GM19193 (cell line): ENCODE data around the gene ACACA.

Experiments
- POLR2A ChIP-seq: IDR thresholded peaks from 4 replicates; pipeline ENCODE4 v1.6.1; 2011; ENCODE audit not compliant: insufficient read depth, insufficient read length; ENCODE audit errors: extremely low read depth

Gene ACACA

GRCh38 chr17:37124821-37125173 lies 281.8 kb downstream of the ACACA start:
- TF ChIP-seq POLR2A = no peak

GRCh38 chr17:37123941-37124820 lies 282.5 kb downstream of the ACACA start:
- no peak for TF ChIP-seq POLR2A

- no peak for TF ChIP-seq POLR2A
Measured at GRCh38 chr17:37123386-37123785, 283.2 kb downstream of the ACACA start.

- no peak for TF ChIP-seq POLR2A
Measured at GRCh38 chr17:37121616-37122015, 285.0 kb downstream of the ACACA start.

GRCh38 chr17:37118366-37119137 lies 288.1 kb downstream of the ACACA start:
- no peak for TF ChIP-seq POLR2A

- no peak for TF ChIP-seq POLR2A
Measured at GRCh38 chr17:37117373-37118142, 289.1 kb downstream of the ACACA start.

GRCh38 chr17:37116671-37117185 lies 289.9 kb downstream of the ACACA start:
- TF ChIP-seq POLR2A = no peak

- TF ChIP-seq POLR2A = no peak
Measured at GRCh38 chr17:37111329-37111728, 295.3 kb downstream of the ACACA start.

GRCh38 chr17:37110746-37111145 lies 295.9 kb downstream of the ACACA start:
- no peak for TF ChIP-seq POLR2A

- no peak for TF ChIP-seq POLR2A
Measured at GRCh38 chr17:37109731-37110710, 296.6 kb downstream of the ACACA start.

GRCh38 chr17:37109106-37109505 lies 297.5 kb downstream of the ACACA start:
- TF ChIP-seq POLR2A = no peak

GRCh38 chr17:37107406-37108083 lies 299.1 kb downstream of the ACACA start:
- TF ChIP-seq POLR2A = no peak

GRCh38 chr17:37106049-37106448 lies 300.6 kb downstream of the ACACA start:
- no peak for TF ChIP-seq POLR2A
